HG03521 (cell line): Measurements from ENCODE around the gene TOMT.

Experiments
- ATAC-seq: cut with Tn5 transposase; IDR thresholded peaks from one replicate; pipeline ENCODE4 v1.9.1; 2021; ENCODE audit warnings: mild to moderate bottlenecking, moderate library complexity; ENCODE audit not compliant: unreplicated experiment

The TOMT gene

GRCh38 chr11:72157131-72157530 lies 51.4 kb downstream of the TOMT start:
- ATAC-seq, result no peak
